GM21737 (cell line): ENCODE results near the gene RPE65.
"Not testable (repeated sequence)": the region's sequence is repeated elsewhere in the genome, so short reads cannot be mapped to it uniquely, and the experiment has no call there.

Source experiments
- ATAC-seq: cut with Tn5 transposase; IDR thresholded peaks from one replicate; pipeline ENCODE4 v1.9.1; 2021; ENCODE audit warnings: mild to moderate bottlenecking, moderate library complexity; ENCODE audit not compliant: unreplicated experiment

Gene RPE65

GRCh38 chr1:68449901-68450300, at the start of gene RPE65:
Gene RPE65, minus strand, starts transcription at chr1:68449954. Its CDS starts 49 bp downstream, at chr1:68449905.
- no peak for ATAC-seq

GRCh38 chr1:68497358-68497698, 47.6 kb upstream of the RPE65 start:
- peak; percentile 4 for ATAC-seq

- ATAC-seq, result peak; percentile 96
Measured at GRCh38 chr1:68496680-68497357, 47.1 kb upstream of the RPE65 start, which contains the start of gene DEPDC1. Gene DEPDC1, minus strand, starts transcription at chr1:68497082. Its CDS starts 83 bp downstream, at chr1:68496999.

- ATAC-seq, result peak; percentile 27
Measured at GRCh38 chr1:68495968-68496679, 46.4 kb upstream of the RPE65 start.

GRCh38 chr1:68495532-68495931, 45.8 kb upstream of the RPE65 start:
- no peak for ATAC-seq

GRCh38 chr1:68493193-68493592, 43.4 kb upstream of the RPE65 start:
- ATAC-seq, result no peak

- ATAC-seq, result not testable (repeated sequence)
Measured at GRCh38 chr1:68492255-68492654, 42.5 kb upstream of the RPE65 start.

- ATAC-seq, result no peak
Measured at GRCh38 chr1:68490046-68490651, 40.4 kb upstream of the RPE65 start.

GRCh38 chr1:68485431-68486022, 35.8 kb upstream of the RPE65 start:
- no peak for ATAC-seq

GRCh38 chr1:68484618-68485017, 34.9 kb upstream of the RPE65 start:
- ATAC-seq, result no peak

GRCh38 chr1:68481041-68481440, 31.3 kb upstream of the RPE65 start:
- no peak for ATAC-seq

GRCh38 chr1:68479501-68479900, 29.7 kb upstream of the RPE65 start:
- no peak for ATAC-seq

- no peak for ATAC-seq
Measured at GRCh38 chr1:68478662-68479061, 28.9 kb upstream of the RPE65 start.

GRCh38 chr1:68476626-68477025, 26.9 kb upstream of the RPE65 start:
- ATAC-seq, result not testable (repeated sequence)

GRCh38 chr1:68473060-68473459, 23.3 kb upstream of the RPE65 start:
- ATAC-seq, result no peak

GRCh38 chr1:68470388-68470970, 20.7 kb upstream of the RPE65 start:
- no peak for ATAC-seq

GRCh38 chr1:68464891-68465290, 15.1 kb upstream of the RPE65 start:
- ATAC-seq, result no peak

- ATAC-seq, result no peak
Measured at GRCh38 chr1:68460935-68461334, 11.2 kb upstream of the RPE65 start.

- no peak for ATAC-seq
Measured at GRCh38 chr1:68459796-68460195, 10.0 kb upstream of the RPE65 start.

GRCh38 chr1:68459091-68459490, 9.3 kb upstream of the RPE65 start:
- ATAC-seq, result no peak

GRCh38 chr1:68456202-68456601, 6.4 kb upstream of the RPE65 start:
- no peak for ATAC-seq
